Measurements from ENCODE around the gene ZNF784.
A peak's percentile ranks its signal among the peaks of the same experiment; 100 is the strongest.

The ZNF784 gene

GRCh38 chr19:55599842-55600661 is 24.3 kb downstream of the ZNF784 start, which contains the start of gene ZNF524:
ZNF524 (plus strand) TSS chr19:55600288; CDS start chr19:55602113, 1,825 bp downstream.
- H3K27ac ChIP-seq: peak within 1 kb of the TSS; percentile 96
- H3K4me2 ChIP-seq (ENCODE audit: low read length): peak within 1 kb of the TSS; percentile 92
- no peaks in the 10 kb centered on the region for H3K9me3 ChIP-seq (ENCODE audit: control insufficient read depth, low read length)
- no peak for TF ChIP-seq CTCF (IDR thresholded peaks at IDR 0.05)
- H3K36me3 ChIP-seq (ENCODE audit: control insufficient read depth, insufficient read depth, low read length): no peaks in the 10 kb centered on the region
- H3K9ac ChIP-seq: peak within 1 kb of the TSS; percentile 75
- H3K4me3 ChIP-seq (ENCODE audit: low read depth, low read length): peak within 1 kb of the TSS; percentile 88
- no peaks in the 10 kb centered on the region for H3K27me3 ChIP-seq (ENCODE audit: control insufficient read depth, insufficient read depth, low read length)
- H3K79me2 ChIP-seq: peaks cover 4% of the 10 kb centered on the region
- peak within 1 kb of the TSS; percentile 93 for H2AFZ ChIP-seq
- H3K4me1 ChIP-seq: peaks cover 9% of the 10 kb centered on the region

GRCh38 chr19:55599468-55599841 is 24.9 kb downstream of the ZNF784 start, which contains the start of gene FIZ1:
FIZ1 (minus strand) TSS chr19:55599517; CDS start chr19:55597865, 1,652 bp downstream.
- H3K9me3 ChIP-seq (ENCODE audit: control insufficient read depth, low read length): no peaks in the 10 kb centered on the region
- peak within 1 kb of the TSS; percentile 96 for H3K27ac ChIP-seq
- peak within 1 kb of the TSS; percentile 88 for H3K4me3 ChIP-seq (ENCODE audit: low read depth, low read length)
- peak within 1 kb of the TSS; percentile 75 for H3K9ac ChIP-seq
- H3K4me2 ChIP-seq (ENCODE audit: low read length): peak within 1 kb of the TSS; percentile 92
- H3K79me2 ChIP-seq: peaks cover 4% of the 10 kb centered on the region
- no peaks in the 10 kb centered on the region for H3K36me3 ChIP-seq (ENCODE audit: control insufficient read depth, insufficient read depth, low read length)
- peak within 1 kb of the TSS; percentile 93 for H2AFZ ChIP-seq
- no peaks in the 10 kb centered on the region for H3K27me3 ChIP-seq (ENCODE audit: control insufficient read depth, insufficient read depth, low read length)
- H3K4me1 ChIP-seq: peaks cover 4% of the 10 kb centered on the region
- no peak for TF ChIP-seq CTCF (IDR thresholded peaks at IDR 0.05)

- Histone ChIP-seq H3K9me3 (ENCODE audit: control insufficient read depth, low read length) (no peaks in the 10 kb centered on the region), H2AFZ (peak overlapping the region; percentile 93), H3K36me3 (ENCODE audit: control insufficient read depth, insufficient read depth, low read length) (no peaks in the 10 kb centered on the region), H3K4me2 (ENCODE audit: low read length) (peak overlapping the region; percentile 63), H3K27me3 (ENCODE audit: control insufficient read depth, insufficient read depth, low read length) (no peaks in the 10 kb centered on the region), H3K4me3 (ENCODE audit: low read depth, low read length) (peak overlapping the region; percentile 88), H3K27ac (peak overlapping the region; percentile 96), H3K9ac (peak overlapping the region; percentile 75), H3K79me2 (peaks cover 4% of the 10 kb centered on the region), H3K4me1 (peaks cover 3% of the 10 kb centered on the region)
- TF ChIP-seq CTCF (IDR thresholded peaks at IDR 0.05): no peak
Measured at GRCh38 chr19:55598719-55599467, 25.5 kb downstream of the ZNF784 start.

- Histone ChIP-seq H3K27me3 (ENCODE audit: control insufficient read depth, insufficient read depth, low read length) (no peaks in the 10 kb centered on the region), H3K79me2 (peaks cover 4% of the 10 kb centered on the region), H3K9me3 (ENCODE audit: control insufficient read depth, low read length) (no peaks in the 10 kb centered on the region), H3K36me3 (ENCODE audit: control insufficient read depth, insufficient read depth, low read length) (no peaks in the 10 kb centered on the region), H3K4me1 (peaks cover 3% of the 10 kb centered on the region), H2AFZ (no peak overlapping the region), H3K4me3 (ENCODE audit: low read depth, low read length) (no peak overlapping the region), H3K9ac (no peak overlapping the region), H3K27ac (peak overlapping the region; percentile 96), H3K4me2 (ENCODE audit: low read length) (no peak overlapping the region)
- TF ChIP-seq CTCF (IDR thresholded peaks at IDR 0.05): no peak
Measured at GRCh38 chr19:55598034-55598433, 26.3 kb downstream of the ZNF784 start.

All from parathyroid adenoma (tissue), 2 donors.